Stimulated activated CD4-positive, alpha-beta T cell treated with anti-CD3 and anti-CD28 coated beads, Interleukin-15, amount 100 ng/mL, for 24 hours (primary cell): Measurements from ENCODE around the gene CNRIP1.

Experiments
- DNase-seq: peaks from one replicate; pipeline ENCODE4 v3.0.0-alpha.2; 2020

CNRIP1 gene

GRCh38 chr2:68250196-68250595 lies 69.6 kb downstream of the CNRIP1 start:
- DNase-seq = no peak

GRCh38 chr2:68248806-68249205 lies 70.9 kb downstream of the CNRIP1 start:
- DNase-seq = no peak

- DNase-seq = no peak
Measured at GRCh38 chr2:68248361-68248760, 71.4 kb downstream of the CNRIP1 start.

- DNase-seq = no peak
Measured at GRCh38 chr2:68246396-68246795, 73.4 kb downstream of the CNRIP1 start.

- no peak for DNase-seq
Measured at GRCh38 chr2:68245672-68246071, 74.1 kb downstream of the CNRIP1 start.

- no peak for DNase-seq
Measured at GRCh38 chr2:68245066-68245465, 74.7 kb downstream of the CNRIP1 start.

GRCh38 chr2:68244456-68244855 lies 75.3 kb downstream of the CNRIP1 start:
- no peak for DNase-seq
